IMR-90 (cell line): ENCODE results near the gene DIP2A.

Experiments
- BHLHE40 ChIP-seq: fragments of 150-350 bp; IDR thresholded peaks from 2 replicates; pipeline ENCODE4 v1.6.1; 2016; ENCODE audit warnings: mild to moderate bottlenecking, low read depth, low read length
- CEBPB ChIP-seq: IDR thresholded peaks from 2 replicates; pipeline ENCODE4 v1.6.1; 2012; ENCODE audit warnings: low read depth, low read length, improper control_type of control experiment
- POLR2A ChIP-seq: IDR thresholded peaks from 2 replicates; pipeline ENCODE4 v1.6.1; 2012; ENCODE audit warnings: mild to moderate bottlenecking, low read depth, low read length
- TF ChIP-seq, protein P1 (sequence below): conservative IDR thresholded peaks from 2 replicates; pipeline ENCODE4 v1.5.1; 2012; ENCODE audit warnings: mild to moderate bottlenecking, low read depth, low read length, improper control_type of control experiment

DNA sequence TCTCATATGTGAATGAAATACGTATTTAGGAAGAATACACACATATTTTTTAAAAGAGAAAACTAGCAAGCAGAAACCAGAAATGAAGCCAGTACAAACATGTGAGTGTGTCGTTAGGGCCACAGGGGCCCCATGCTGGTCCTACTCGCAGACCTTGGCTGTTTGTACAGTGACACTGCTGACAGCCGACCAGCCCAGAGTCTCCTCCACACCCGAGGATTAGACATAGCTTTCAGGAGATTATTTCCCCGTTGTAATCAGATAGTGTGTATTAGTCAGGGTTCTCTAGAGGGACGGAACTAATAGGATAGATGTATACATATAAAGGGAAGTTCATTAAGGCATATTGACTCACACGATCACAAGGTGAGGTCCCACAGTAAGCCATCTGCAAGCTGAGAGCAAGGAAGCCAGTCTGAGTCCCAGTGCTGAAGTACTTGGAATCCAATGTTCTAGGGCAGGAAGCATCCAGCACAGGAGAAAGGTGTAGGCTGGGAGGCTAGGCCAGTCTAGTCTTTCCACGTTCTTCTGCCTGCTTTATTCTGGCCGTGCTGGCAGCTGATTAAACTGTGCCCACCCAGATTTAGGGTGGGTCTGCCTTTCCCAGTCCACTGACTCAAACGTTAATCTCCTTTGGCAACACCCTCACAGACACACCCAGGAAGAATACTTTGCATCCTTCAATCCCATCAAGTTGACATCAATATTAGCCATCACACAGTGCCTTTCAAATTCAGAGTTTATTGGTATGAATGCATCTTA is 51.2 kb downstream of the DIP2A start:
- TF ChIP-seq POLR2A (no peak), BHLHE40 (no peak), CEBPB (no peak)
- TF ChIP-seq, protein P1, sequence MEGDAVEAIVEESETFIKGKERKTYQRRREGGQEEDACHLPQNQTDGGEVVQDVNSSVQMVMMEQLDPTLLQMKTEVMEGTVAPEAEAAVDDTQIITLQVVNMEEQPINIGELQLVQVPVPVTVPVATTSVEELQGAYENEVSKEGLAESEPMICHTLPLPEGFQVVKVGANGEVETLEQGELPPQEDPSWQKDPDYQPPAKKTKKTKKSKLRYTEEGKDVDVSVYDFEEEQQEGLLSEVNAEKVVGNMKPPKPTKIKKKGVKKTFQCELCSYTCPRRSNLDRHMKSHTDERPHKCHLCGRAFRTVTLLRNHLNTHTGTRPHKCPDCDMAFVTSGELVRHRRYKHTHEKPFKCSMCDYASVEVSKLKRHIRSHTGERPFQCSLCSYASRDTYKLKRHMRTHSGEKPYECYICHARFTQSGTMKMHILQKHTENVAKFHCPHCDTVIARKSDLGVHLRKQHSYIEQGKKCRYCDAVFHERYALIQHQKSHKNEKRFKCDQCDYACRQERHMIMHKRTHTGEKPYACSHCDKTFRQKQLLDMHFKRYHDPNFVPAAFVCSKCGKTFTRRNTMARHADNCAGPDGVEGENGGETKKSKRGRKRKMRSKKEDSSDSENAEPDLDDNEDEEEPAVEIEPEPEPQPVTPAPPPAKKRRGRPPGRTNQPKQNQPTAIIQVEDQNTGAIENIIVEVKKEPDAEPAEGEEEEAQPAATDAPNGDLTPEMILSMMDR = no peak
